Measurements from ENCODE around the gene TRPC4AP.
"Not testable (repeated sequence)": the region's sequence is repeated elsewhere in the genome, so short reads cannot be mapped to it uniquely, and the experiment has no call there.

- not testable (repeated sequence) for TF ChIP-seq CTCF (IDR thresholded peaks at IDR 0.05 in 4 of 5, conservative IDR thresholded peaks at IDR 0.05 in 1 of 5); POLR2A (IDR thresholded peaks at IDR 0.05)
Observed at GRCh38 chr20:35071436-35072153, 21.0 kb downstream of the TRPC4AP start.

Measured in gastrocnemius medialis (tissue), 4 donors.